ENCODE results near the gene GAPDHS.

- TF ChIP-seq CTCF (conservative IDR thresholded peaks at IDR 0.05 in 1 of 2, IDR thresholded peaks at IDR 0.05 in 1 of 2; ENCODE audit: extremely low read depth in 1 of 2, insufficient read depth in 1 of 2, low read depth in 1 of 2, low read length in 2 of 2): no peak
- TF ChIP-seq EZH2 (IDR thresholded peaks at IDR 0.05; ENCODE audit: borderline replicate concordance, low read length): no peak
Observed at GRCh38 chr19:35521124-35521743, 12.0 kb upstream of the GAPDHS start.
